NCI-H2227 (cell line): ENCODE results near the gene SERPIND1.
"Not testable (repeated sequence)": the region's sequence is repeated elsewhere in the genome, so short reads cannot be mapped to it uniquely, and the experiment has no call there.

Source experiments
- DNase-seq: peaks from one replicate; lab custom pipeline; 2025; ENCODE audit not compliant: unreplicated experiment; lab: John Stamatoyannopoulos, UW

Gene SERPIND1

DNA sequence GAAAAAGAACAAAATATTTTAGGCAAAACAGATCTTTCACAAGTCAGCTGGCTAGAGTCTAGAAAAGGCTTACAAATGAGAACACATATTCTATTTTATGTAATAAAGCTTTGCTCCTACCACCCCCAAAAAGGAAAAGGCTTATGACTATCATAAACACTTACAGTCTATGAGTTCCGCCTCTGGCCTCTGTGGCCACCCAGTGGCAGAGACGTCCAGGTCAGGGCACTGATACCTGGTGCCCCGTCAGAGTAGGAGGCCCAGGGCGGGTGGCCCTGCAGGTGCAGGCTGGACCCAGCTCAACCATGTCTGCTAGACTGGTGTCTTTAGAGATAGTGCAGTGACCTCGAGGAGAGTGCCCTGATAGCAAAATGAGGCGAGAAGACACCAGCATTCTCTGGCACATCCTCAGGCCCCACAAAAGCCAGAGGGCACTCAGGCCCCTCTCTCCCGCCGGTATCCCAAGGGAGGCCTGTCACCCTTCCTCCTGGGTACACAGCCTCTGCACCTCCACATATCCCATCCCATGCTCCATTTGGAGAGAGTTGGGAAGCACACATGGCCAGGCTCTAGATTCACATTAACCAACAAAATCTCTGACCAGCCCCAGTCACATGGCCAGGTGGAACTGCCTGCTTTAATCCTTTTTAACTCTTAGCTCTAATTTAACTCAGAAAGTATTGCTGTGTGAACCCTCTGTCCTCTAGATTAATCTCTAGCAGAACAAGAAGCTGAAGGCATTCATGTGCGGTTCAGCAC lies 27.3 kb upstream of the SERPIND1 start:
- no peak for DNase-seq

DNA sequence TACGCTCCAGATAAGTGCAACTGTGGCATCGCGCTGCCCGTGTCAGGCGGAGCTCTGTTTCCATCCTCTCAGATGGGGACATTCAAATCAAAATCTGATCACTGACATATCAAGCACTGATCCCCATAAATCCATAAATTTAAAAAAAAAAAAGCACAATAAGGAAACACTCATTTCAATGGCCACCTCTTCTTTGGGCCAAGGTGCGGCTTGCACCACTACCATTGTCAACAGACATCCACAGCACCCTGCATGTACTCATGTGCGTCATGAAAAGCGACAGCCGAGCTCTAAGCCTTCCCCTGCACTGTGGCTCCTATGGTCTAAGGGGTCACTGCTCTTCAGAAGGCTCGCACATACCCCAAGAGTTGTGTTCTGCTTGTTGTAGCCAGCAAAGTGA lies 26.7 kb upstream of the SERPIND1 start:
- DNase-seq, result no peak

DNA sequence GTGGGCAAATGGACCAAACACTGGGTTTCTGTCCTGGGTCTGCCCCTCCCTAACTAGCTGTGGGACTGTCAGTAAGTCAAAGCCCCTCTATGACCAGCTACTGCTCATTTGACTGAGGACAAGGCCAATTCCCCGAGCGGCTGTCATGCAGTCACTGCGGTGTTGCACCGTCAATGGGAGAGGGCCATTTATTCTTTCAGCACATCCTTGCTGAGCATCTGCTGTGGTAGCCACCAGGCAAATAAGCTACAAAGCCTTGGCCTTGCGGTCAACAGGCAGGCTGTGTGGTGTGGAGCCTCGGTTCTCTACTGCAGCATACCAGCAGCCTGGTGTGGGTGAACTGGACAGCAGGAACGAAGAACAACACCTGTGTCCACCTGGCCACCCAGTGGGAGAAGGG lies 25.8 kb upstream of the SERPIND1 start:
- DNase-seq, result no peak

DNA sequence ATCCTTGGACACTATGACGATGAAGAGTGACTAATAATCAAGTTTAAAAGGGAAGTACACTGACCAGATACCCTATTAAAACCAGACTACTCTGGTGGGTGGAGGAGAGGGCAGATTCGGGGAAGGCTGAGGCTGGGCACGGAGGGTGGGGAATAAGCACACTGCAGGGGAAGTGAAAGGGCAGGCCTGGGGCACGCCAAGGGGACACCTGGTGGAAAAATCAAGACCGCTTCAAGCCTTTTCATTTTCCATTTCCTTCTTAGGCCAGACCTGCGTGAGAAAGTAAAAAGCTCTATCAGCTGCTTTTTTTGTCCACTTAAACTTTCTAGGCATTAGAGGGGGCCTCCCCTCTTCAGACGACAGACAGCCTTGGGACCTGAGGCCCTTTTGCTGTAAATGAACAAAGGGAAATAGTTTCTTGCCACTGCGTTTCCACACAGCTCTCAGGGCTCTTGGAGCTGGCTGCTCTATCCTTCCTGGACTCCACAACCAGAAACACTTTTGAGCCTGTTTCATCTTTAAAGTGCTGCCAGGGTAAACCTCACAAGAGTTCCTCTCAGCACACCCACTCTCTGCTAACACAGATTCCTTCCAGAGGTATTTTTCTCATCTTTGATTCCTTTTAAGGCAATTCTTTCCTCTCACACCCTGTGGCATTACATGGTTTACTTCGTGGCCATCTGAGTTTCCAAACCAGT lies 25.0 kb upstream of the SERPIND1 start:
- DNase-seq, result no peak

DNA sequence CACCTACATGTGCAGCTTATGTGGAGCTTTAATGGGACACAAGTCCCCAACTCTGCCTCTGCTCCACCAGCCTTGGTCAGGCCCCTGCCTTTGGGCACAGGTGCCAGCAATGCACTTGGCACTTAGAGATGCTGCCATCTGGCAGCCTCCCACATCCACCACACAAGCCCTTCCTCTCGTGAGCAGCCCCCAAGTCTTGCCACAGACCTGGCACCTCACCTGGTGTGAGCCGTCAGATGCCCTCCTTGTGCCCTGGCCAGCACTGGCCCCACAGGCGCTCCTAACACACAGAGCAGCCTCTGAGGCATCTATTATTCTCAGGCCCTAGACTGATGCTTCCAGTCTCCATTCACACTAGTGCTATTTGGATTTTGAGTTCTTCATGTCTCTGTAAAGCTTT lies 24.5 kb upstream of the SERPIND1 start:
- DNase-seq, result no peak

DNA sequence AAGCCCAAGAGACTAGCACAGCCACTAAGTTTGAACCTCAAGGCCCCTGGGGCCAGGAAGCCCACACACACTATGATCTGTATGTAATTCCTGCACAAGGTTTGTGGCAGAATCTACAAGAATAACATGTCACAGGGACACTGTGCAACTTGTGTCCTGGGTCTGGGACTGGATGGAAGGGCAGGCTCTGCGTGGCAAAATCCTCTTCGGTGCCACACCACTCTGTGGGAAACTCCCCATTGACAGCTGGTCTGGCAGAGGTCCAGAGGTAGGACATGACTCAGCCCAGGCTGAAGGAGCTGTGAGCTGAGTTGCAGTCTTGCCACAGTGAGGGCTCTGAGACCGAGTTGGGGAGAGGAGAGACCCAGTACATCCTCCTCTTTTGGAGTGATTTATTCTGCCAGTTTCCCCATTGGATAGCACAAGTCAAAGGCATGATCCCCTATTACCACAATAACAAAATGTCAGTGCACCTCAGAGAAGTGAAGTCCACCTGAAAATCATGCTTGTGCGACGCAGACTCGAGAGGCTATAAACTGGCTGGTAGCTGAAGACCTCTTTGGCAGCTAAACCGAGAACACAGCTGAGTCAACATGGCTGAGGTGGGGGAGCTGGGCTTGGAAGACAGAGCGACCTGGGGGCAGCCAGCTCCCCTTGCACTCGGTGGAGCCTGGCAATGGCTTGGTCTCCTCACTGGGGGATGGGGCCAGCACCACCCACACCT lies 23.3 kb upstream of the SERPIND1 start:
- DNase-seq, result no peak

DNA sequence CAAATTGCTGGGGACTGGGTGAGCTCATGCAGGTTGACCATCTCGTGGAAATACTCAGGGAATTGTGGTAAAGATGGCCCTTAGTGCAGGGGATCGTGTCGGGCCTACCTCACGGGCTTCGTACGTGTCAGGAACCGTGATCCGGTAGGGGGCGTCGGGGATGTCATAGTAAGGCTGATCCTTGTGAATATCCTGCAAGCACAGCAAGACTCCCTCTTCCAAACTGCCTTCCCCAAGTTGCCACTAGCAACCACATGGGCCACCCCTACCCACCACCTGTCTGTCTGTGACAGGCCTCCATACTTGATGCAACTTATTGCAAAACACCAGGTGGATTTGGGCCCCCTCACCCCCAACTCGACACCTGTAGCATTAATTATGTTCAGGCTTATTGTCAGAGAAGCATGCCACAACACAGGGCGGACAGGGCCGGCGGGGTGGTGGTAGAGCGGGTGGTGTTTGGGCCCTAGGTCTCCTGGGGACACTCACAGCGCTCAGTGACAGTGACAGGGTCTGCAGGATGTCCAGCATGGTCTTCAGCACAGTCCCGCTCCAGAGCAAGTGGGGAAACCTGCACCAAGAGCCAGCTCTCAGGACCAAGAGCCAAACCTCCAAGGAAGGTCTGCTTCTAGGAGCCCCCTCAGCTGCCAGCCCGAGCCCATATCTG lies 22.6 kb upstream of the SERPIND1 start:
- no peak for DNase-seq

DNA sequence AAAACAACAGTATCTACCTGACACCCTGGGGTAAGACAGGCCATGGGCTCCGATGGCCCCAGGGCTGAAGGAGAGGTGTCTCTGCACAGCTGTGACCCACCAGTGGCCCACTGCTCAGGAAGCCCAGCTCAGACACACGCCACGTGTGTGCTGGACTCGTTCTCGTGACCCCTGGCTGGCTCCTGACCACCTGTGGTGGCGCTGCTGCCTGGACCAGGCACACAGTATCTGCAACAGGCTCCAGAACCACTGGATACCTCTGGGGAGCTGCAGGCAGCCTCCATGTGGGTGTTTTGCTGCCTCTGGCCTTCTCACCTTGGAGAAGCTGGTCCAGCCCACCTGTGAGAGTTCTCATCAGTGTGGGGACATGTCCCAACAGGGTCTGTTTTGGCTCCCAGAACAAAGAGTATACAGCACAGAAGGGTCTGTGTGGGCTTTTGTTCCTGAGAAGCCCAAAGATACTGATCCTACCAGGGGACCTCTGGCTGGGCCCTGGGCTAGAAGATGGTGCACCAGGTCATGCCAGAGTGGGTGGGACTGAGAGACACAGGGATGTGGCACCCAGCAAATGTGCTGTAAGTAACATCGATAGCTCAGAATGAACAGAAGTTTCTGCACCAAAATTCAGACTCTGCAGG lies 21.7 kb upstream of the SERPIND1 start:
- no peak for DNase-seq

DNA sequence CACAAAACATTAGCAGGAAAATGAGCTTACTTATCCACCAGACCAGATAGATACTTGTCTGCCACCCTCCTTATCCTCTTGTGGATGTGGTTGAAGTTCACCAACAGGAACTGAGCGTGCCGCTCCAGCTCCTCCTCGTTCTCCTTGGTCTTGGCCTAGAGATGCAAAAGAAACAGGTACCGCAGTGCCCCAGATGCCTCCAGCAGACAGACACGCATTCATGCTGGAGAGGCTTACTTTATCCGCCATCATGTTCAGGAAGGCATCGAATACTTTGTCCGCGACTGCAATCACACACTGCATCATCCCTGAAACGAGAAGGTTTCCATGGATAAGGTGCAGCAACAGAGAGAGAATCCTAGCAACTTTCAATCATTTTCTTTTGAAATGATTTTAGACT lies 21.0 kb upstream of the SERPIND1 start:
- no peak for DNase-seq

DNA sequence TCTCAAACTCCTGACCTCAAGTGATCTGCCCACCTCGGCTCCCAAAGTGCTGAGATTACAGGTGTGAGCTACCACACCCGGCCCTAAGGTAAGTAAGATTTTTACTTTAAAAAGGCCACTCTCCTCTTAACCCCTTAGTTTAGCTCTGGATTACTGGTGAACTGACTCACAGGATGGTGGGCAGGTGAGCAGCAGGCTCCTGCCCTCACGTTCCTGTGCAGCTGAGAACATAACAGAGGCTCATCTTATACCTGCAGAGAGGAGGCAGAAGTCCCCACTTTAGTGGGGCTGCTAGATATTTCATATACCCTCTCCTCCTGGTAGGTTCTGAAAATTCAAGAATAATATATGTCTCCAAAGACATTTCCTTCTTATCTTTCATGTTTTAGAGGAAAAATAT lies 17.1 kb upstream of the SERPIND1 start:
- no peak for DNase-seq

DNA sequence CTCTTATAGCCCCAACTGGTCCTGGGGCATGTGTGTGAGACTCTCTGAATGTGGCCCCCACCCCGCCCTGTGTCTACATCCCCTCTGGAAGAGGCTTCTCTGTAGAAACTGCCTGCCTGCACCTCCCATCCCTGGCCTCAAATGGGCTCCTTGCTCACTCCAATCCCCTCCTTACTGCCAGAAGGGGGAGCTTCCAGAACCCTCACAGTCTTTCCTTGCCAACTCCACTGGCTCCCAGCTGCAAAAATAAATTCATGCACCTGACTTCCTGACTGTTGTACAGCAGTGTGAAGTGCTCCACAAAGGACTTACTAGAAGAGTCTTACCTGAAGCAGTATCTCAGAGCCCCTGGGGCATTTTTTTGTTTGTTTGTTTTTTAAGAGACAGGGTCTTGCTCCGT lies 15.2 kb upstream of the SERPIND1 start:
- no peak for DNase-seq

DNA sequence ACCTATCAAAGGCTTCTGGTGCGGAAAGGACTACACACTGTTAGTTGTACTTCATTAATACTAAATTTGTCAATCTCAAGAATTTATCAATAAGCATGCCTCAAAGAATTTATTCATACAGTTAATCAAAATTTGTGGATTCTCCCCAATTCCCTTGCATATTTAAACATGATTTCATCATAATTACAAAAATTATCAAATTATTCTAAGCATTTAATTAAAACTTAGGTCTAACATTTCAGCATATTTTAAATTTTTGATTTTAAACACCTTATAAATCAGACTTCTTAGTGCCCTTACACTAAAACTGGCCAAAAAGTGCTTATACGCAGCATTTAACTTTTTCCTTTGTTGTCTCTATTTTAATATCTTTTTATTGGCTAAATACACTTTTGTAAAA lies 13.8 kb upstream of the SERPIND1 start:
- DNase-seq, result no peak

DNA sequence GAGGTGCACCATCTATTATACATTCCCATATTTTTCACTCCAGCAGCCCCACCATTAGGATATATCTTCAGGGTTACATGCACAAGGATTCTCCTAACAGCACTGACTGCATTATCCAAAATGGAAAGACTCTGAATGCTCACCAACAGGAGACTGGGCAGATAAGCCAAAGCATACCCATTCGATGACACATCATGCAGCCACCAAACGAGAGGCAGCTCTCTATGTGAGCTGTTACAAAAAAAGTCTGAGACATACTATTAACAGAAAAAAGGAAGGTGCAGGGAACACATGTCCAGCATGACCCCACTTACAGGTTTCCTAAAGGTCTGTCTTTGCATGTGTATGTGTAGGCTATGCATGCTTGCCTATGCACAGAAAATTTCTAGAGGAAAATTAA lies 12.4 kb upstream of the SERPIND1 start:
- DNase-seq, result no peak

DNA sequence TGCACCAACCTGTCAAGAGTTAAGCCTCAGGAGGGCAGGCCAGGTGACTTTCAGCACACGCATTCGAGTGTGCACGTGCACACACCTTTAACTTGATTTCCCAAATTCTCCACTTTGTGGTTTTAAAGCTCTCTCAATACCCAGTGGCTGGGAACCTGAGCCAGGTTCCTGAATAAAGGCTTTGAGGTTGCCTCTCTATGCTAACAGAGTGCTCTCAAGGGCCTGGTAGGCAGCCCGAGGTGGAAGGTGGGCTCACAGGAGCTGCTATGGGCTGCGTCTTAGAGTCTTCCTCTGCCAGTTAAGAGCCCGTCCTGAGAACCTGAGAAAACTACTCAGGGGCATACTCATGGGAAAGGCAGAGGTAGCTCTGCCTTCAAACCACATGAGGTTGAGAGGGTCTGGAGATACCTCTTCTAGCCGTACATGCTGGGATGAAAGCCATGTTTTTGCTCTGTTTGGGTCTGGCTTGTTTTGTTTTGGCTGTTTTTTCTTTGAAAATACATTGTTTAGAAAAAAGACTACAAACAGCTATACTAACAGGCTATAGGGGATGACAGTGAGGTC lies 11.6 kb upstream of the SERPIND1 start:
- no peak for DNase-seq

DNA sequence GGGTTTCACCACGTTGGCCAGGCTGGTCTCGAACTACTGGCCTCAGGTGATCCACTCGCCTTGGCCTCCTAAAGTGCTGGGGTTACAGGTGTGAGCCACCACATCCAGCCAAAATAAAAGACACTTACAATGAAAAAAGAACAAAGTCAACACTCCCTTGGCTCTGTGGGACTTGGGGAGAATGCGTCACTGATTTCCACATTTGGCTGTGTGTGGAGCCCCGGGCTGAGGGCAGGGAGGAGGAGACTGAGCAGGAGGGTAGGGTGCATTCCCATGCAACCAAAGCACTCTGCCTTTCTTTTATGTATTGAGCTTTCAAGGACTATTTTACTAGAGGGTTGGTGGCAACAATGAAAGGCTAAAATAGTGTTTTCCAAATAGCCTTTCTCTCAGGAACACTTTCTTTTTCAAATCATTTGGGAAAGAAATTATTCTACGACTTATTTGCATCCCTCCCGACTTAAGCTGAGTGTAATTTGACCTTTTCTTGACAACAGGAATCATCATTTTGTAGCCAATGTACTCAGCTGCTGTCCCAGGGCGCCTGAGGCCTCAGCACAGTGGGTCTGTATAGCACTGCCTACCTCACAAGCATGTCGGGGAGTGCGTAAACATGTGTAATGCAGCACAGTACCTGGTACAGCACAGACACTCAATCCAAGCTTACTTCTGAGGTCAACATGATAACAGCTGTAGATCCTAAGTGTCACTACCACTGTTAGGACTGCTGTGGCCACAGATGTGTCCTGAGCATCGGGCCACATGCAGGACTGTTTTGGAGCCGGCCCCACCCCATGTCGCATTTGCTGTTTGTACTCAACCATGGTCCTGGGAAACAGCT lies 10.1 kb upstream of the SERPIND1 start:
- no peak for DNase-seq

DNA sequence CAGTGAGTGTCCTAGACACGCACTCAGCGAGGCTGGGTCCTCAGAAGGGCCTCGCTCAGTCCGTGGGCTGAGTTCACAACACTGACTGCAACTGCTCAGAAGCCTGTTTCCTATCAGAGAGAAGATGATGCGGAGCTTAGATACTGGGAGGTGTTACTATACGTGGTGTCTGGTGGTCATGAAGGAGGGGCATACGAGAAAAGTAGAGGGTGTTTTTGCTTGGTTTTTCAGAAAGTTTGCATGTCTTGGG lies 9.5 kb upstream of the SERPIND1 start:
- DNase-seq, result no peak

DNA sequence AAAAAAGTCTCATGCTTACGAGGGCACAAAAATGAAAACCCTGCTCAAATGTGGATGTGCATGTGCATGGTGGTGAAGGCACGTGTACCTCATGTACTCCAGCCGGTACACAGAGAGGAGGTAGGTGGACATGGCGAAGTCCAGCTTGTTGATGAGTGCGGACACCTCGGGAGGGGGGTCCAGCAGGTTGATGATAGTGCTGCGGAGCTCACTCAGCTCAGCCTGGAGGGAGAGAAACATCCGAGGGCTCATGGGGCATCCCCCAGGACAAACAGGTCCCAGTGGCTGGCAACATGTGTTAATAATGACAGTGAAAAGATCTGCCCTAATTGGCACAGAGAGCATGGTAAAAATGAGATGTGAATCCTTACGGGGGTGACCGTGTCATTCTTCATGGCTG lies 9.2 kb upstream of the SERPIND1 start:
- DNase-seq, result no peak

DNA sequence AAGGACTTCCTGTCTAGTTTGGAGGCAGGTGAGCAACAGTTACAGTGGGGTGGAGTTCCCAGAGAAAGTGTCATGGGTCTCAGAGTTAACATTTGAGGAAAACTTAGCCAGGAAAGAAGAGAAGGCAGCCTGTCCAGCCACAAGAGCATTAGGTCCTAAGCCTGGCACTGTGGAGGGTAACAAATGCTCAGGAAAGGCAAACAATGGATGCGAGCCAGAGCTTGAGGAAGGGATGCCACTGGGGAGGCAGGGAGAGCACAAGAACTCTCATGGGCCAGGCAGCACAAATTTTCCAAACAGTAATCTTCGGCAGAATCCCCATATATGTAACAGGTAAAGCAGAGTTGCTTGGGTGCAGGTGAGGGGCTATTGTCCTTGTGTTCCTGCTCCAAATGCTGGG lies 8.0 kb upstream of the SERPIND1 start:
- no peak for DNase-seq

DNA sequence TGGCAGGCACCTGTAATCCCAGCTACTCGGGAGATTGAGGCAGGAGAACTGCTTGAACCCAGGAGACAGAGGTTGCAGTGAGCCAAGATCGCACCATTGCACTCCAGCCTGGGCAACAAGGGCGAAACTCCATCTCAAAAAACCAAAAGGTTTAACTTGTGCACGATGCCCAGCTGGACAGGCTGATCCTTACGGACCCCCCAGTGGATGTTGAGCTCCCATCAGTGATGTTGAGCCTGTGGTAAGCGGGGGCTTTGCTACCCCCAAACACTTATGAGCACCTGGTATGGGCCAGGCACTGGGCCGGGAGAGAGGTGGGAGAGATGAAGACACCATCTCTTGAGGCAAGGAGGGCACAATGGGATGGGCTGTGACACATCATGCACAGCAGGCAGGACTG lies 7.4 kb upstream of the SERPIND1 start:
- no peak for DNase-seq

DNA sequence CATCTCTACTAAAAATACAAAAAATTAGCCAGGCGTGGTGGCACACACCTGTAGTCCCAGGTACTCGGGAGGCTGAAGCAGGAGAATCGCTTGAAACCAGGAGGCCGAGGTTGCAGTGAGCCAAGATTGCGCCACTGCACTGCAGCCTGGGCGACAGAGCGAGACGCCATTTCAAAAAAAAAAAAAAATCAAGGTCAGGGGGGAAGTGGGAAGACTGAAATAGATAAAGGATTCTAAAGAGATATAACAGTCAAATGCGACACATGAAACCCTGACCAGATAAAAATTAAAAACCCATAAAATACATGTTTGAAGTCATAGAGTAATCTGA lies 4.5 kb upstream of the SERPIND1 start:
- not testable (repeated sequence) for DNase-seq
